ENCODE measurements around the gene TMEM119.
"Not testable (repeated sequence)": the region's sequence is repeated elsewhere in the genome, so short reads cannot be mapped to it uniquely, and the experiment has no call there.

Gene TMEM119

GRCh38 chr12:108592033-108592909 is 5.6 kb downstream of the TMEM119 start:
- no peak for DNase-seq (ENCODE audit: low spot score)
- Histone ChIP-seq H3K27ac (no peak overlapping the region), H3K4me3 (no peak overlapping the region)
- TF ChIP-seq, protein P1, sequence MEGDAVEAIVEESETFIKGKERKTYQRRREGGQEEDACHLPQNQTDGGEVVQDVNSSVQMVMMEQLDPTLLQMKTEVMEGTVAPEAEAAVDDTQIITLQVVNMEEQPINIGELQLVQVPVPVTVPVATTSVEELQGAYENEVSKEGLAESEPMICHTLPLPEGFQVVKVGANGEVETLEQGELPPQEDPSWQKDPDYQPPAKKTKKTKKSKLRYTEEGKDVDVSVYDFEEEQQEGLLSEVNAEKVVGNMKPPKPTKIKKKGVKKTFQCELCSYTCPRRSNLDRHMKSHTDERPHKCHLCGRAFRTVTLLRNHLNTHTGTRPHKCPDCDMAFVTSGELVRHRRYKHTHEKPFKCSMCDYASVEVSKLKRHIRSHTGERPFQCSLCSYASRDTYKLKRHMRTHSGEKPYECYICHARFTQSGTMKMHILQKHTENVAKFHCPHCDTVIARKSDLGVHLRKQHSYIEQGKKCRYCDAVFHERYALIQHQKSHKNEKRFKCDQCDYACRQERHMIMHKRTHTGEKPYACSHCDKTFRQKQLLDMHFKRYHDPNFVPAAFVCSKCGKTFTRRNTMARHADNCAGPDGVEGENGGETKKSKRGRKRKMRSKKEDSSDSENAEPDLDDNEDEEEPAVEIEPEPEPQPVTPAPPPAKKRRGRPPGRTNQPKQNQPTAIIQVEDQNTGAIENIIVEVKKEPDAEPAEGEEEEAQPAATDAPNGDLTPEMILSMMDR (IDR thresholded peaks at IDR 0.05) = no peak

DNA sequence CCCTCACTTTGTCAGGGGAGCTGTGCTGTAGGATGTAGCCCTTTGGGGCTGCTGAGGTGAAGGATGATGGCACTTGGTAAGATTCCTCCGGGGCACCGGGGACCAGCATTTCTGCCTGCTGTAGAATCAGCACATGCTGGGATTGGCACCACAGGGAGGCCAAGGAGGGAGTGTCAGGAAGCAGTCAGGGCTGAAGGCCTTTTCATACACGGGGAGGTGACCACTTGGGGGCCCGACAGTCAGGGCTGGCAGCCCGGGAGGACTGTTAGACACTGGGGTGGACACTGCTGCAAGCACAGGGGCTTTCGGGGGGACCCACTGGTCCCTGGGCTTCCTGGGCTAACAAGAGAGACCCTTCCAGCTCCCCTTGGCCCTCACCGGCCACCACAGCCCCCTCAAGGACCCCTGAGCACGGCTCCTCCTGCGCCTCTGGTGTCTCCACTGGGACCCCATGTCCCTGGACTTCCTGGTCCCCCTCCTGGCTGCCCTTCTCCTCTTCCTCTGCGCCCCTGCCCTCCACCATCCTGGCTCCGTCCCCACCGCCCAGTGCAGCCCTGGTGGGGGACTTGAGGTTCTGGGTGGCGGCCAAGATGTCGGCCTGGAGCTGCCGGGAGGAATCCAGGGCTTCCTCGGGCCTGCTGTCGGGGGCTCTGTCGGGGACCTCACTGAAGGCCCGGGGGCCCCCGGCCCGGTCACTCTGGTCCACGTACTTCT is 6.5 kb downstream of the TMEM119 start:
- Histone ChIP-seq H3K27ac (no peak overlapping the region), H3K4me3 (no peak overlapping the region)
- DNase-seq (ENCODE audit: low spot score) = no peak
- TF ChIP-seq, protein P1 (IDR thresholded peaks at IDR 0.05) = no peak

GRCh38 chr12:108590463-108590862 is 7.4 kb downstream of the TMEM119 start:
- not testable (repeated sequence) for H3K4me3 ChIP-seq; DNase-seq (ENCODE audit: low spot score); H3K27ac ChIP-seq

DNA sequence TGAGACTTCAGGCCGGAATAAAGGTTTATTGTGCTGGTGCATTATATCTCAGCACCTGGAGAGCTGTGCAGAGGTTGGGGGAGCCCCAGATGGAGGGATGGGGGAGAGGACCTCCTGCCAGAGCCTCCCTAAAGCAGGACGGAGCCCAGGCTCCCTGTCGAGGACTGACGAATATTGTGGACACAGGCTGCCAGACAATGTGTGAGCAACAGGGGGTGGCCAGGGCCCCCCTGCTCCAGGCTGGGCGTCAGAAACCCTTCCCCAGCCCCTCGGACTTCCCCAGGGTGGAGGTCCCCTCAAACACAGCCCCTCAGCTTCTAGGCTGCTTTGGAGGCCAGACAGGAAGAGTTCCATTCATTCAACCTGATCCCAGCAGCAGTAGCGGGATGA is 8.0 kb downstream of the TMEM119 start:
- no peak overlapping the region for H3K4me3 ChIP-seq
- DNase-seq (ENCODE audit: low spot score) = no peak
- TF ChIP-seq, protein P1 (IDR thresholded peaks at IDR 0.05) = no peak
- no peak overlapping the region for H3K27ac ChIP-seq

DNA sequence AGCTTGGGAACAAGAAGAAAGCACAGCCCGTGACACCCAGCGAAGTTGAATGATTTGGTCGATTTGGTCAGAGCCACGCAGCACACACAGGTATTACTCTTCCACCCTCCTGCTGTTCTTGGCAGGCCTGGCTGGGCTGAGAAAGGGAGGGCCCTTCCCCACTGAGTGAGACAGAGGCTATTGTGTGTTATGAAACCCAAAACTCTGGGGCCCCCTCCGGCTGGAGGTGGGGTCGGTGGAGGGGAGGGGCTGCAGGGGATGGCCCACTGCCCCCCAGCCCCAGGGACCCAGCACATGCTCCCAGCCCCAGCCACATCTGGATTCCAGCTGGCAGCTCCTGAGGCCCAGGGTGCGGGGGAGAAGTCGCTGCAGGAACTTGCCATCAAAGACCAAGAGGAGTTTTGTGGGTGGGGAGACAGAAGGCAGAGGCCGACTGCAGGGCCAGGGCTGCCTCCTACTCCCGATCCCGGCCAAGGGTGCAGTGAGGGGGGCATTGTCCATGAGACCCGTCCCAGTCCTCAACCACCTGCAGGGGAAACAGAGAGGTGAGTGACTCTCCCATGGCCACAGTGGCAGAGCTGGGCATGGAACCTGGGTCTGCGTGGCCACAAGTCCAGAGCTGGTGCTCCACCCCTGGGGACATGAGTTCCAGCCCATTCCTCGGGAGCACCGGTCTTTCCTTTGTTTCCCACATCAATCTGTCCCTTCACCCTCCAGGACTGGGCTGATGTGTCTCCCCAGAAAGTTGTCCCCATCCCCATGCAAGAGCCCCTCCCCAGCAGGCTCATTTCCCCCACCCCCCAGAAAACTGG is 8.7 kb downstream of the TMEM119 start:
- no peak overlapping the region for H3K27ac ChIP-seq
- DNase-seq (ENCODE audit: low spot score) = no peak
- H3K4me3 ChIP-seq = no peak overlapping the region
- TF ChIP-seq, protein P1 (IDR thresholded peaks at IDR 0.05) = no peak

DNA sequence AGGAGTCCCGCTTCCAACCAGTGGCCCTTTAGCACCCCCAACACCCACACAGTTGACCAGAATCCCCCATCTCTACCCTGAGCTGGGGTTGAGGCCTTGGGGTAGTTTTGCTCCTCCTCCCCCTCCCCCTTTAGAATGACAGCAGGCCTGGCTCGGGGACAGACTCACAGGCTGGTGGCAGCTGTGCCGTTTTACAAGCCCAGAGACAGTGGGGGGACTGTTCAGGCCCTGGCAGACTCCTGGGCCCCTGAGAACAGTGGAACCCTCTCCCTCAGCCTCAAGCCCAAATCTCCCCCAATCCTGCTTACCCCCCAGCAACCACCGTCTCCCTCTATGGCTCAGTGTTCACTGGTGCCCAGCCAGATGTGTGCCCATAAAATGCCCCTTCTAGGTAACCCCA is 10.1 kb downstream of the TMEM119 start:
- TF ChIP-seq, protein P1 (IDR thresholded peaks at IDR 0.05) = no peak
- Histone ChIP-seq H3K27ac (no peak overlapping the region), H3K4me3 (no peak overlapping the region)
- DNase-seq (ENCODE audit: low spot score) = no peak

DNA sequence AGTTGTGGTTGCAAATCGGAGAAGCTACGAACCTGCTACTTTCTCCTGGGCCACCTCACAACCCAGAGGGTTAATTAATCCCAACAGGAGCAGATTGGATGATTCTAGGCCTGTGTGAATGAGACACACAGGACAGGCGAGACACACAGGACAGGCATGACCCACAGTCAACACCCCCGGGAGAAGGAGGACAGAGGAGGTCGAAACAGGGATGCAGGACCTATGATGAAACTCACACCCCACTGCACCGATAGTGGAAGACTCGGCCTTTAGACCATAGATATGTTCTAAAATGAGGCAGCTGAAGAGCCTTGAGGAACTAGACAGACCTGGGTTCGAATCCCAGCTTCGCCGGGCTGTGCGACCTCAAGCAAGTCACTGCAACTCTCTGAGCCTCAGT is 11.6 kb downstream of the TMEM119 start:
- DNase-seq (ENCODE audit: low spot score) = no peak
- H3K4me3 ChIP-seq = no peak overlapping the region
- H3K27ac ChIP-seq = no peak overlapping the region
- TF ChIP-seq, protein P1 (IDR thresholded peaks at IDR 0.05) = no peak

Measured in coronary artery (tissue), 2 donors.